Fibroblast of lung (primary cell): Measurements from ENCODE around the gene DDX10. TPM values are rescaled to one million over a fixed set of nuclear protein-coding genes. Genes with fewer than 3 reads are reported as not detected.

Experiments
- DNase-seq, 2 donors: peaks; one replicate each; pipeline versions ENCODE4 v3.0.0 to v3.0.0-alpha.2; 2010; ENCODE audit warnings: low read depth in 2 of 2
- H2AFZ ChIP-seq: 2 replicates; pipeline ENCODE4 v1.5.1; 2012; ENCODE audit warnings: low read length, control low read depth, inconsistent platforms
- H3K27ac ChIP-seq: 2 replicates; pipeline ENCODE4 v1.5.1; 2011; ENCODE audit warnings: low read length, control low read depth; ENCODE audit not compliant: insufficient read depth
- H3K27me3 ChIP-seq: 2 replicates; pipeline ENCODE4 v1.5.1; 2011; ENCODE audit warnings: mild to moderate bottlenecking, low read length; ENCODE audit not compliant: control insufficient read depth, insufficient read depth
- H3K36me3 ChIP-seq: 2 replicates; pipeline ENCODE4 v1.5.1; 2011; ENCODE audit warnings: low read length; ENCODE audit not compliant: control insufficient read depth, insufficient read depth
- H3K4me1 ChIP-seq: 2 replicates; pipeline ENCODE4 v1.5.1; 2011; ENCODE audit warnings: low read length; ENCODE audit not compliant: control insufficient read depth, insufficient read depth; ENCODE audit errors: extremely low read depth
- H3K4me2 ChIP-seq: 2 replicates; pipeline ENCODE4 v1.5.1; 2011; ENCODE audit warnings: low read length, control low read depth; ENCODE audit not compliant: insufficient read depth; ENCODE audit errors: extremely low read depth
- H3K4me3 ChIP-seq, 4 experiments: fragments of 200-600 bp in 1 of 4; sonication (generic) in 1 of 4; replicated peaks in 1 of 4; 2 replicates each; pipeline ENCODE4 v1.5.1; 2011 to 2016; ENCODE audit warnings: low read length in 4 of 4, low read depth in 3 of 4, mild to moderate bottlenecking in 3 of 4, control low read depth in 2 of 4, inconsistent platforms in 1 of 4, mixed read lengths in 1 of 4; ENCODE audit not compliant: insufficient read depth in 1 of 4; ENCODE audit errors: control extremely low read depth in 1 of 4
- H3K79me2 ChIP-seq: 2 replicates; pipeline ENCODE4 v1.5.1; 2012; ENCODE audit warnings: mild to moderate bottlenecking, low read length, inconsistent platforms; ENCODE audit not compliant: control insufficient read depth, insufficient read depth
- H3K9ac ChIP-seq: 2 replicates; pipeline ENCODE4 v1.5.1; 2011; ENCODE audit warnings: mild to moderate bottlenecking, low read length, control low read depth; ENCODE audit not compliant: insufficient read depth
- H3K9me3 ChIP-seq: 2 replicates; pipeline ENCODE4 v1.5.1; 2012; ENCODE audit warnings: low read depth, low read length; ENCODE audit not compliant: control insufficient read depth, insufficient read depth
- H4K20me1 ChIP-seq: 2 replicates; pipeline ENCODE4 v1.5.1; 2011; ENCODE audit warnings: low read length; ENCODE audit not compliant: control insufficient read depth, insufficient read depth; ENCODE audit errors: extremely low read depth
- CTCF ChIP-seq, 2 donors: IDR thresholded peaks in 1 of 2; conservative IDR thresholded peaks in 1 of 2; 1 replicate in 1 of 2; 2 replicates in 1 of 2; pipeline ENCODE4 v1.5.1; 2011 to 2012; ENCODE audit warnings: low read length in 2 of 2, control low read depth in 1 of 2, inconsistent platforms in 1 of 2, low read depth in 1 of 2, mild to moderate bottlenecking in 1 of 2
- EZH2 ChIP-seq: IDR thresholded peaks from 2 replicates; pipeline ENCODE4 v1.5.1; 2012; ENCODE audit warnings: low read length, control low read depth, mild to moderate bottlenecking; ENCODE audit errors: missing control alignments
- polyA plus RNA-seq, 2 donors: library from polyadenylated mRNA; depleted of rRNA in 1 of 2; stranded (reverse) in 1 of 2; unstranded in 1 of 2; fragments of >200 nt; gene quantifications; 2 replicates each; pipeline ENCODE4 v1.2.1, GENCODE V29; 2011 to 2012; ENCODE audit warnings: missing spikeins in 1 of 2
- total RNA-seq: library from RNA; depleted of rRNA; stranded (reverse); fragments of >200 nt; gene quantifications from 2 replicates; pipeline ENCODE4 v1.2.1, GENCODE V29; 2014

DDX10 gene
- total and polyA plus RNA-seq, 2 donors (not counting 1 experiment from before 2014, with no cell fraction given): 18.5 to 20.7 TPM

GRCh38 chr11:108975641-108976071 lies 310.8 kb downstream of the DDX10 start:
- TF ChIP-seq CTCF (conservative IDR thresholded peaks at IDR 0.05 in 1 of 2, IDR thresholded peaks at IDR 0.05 in 1 of 2; ENCODE audit: low read depth in 1 of 2, low read length in 2 of 2) (no peak), EZH2 (no peak)
- Histone ChIP-seq H3K4me3 (no peak overlapping the region), H4K20me1 (no peaks in the 10 kb centered on the region)

DNA sequence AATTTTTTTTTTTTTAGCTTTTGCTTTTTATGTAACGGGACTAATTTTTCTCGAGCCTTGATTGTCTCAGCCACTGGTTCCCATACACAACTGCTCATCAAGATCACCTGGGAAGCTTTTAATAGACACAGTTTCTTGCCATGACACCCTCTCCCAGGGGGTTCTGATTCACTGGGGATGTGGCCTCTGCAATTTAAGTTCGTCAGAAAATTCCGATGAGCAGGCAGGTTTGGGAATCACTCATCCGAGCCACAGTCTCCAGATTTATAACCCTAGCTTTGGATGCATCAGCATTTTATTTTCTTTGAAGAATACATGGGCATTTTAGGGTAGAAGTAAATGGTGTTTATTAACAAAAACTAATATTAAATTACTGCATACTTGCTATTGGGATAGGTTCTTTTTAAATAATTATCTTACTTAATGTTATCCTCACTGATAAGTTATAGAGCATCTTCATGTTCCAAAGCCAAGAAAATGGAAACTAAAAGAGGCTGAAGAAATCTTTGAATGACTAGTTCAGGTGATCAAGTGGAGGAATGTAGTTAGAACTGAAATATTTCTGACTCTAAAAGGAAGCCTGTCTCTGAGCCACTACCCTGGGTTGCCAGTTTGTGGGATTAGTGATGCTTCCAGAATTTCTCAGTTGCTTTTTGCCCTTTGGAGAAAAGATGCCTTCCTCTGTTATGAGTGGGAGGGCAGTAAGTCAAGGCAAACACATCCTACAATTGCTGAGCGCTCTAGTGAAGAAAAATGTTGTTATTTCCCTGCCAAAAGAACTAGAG lies 319.0 kb downstream of the DDX10 start:
- Histone ChIP-seq H3K27ac (no peak overlapping the region), H3K4me1 (peaks cover 7% of the 10 kb centered on the region), H3K9me3 (no peaks in the 10 kb centered on the region), H3K4me3 (no peak overlapping the region), H3K36me3 (no peaks in the 10 kb centered on the region), H3K9ac (no peak overlapping the region), H3K27me3 (no peaks in the 10 kb centered on the region), H4K20me1 (no peaks in the 10 kb centered on the region), H3K4me2 (no peak overlapping the region), H3K79me2 (no peaks in the 10 kb centered on the region), H2AFZ (no peak overlapping the region)
- peak in 1 of 2 donors; percentile 58 for DNase-seq
- no peak for TF ChIP-seq CTCF (conservative IDR thresholded peaks at IDR 0.05 in 1 of 2, IDR thresholded peaks at IDR 0.05 in 1 of 2; ENCODE audit: low read depth in 1 of 2, low read length in 2 of 2)
- no peak for TF ChIP-seq EZH2

More at GRCh38 chr11:108975641-108976071, 310.8 kb downstream of the DDX10 start:
- DNase-seq: no peak
- Histone ChIP-seq H3K9ac (no peak overlapping the region), H2AFZ (no peak overlapping the region), H3K4me2 (no peak overlapping the region), H3K36me3 (no peaks in the 10 kb centered on the region), H3K4me1 (peaks cover 6% of the 10 kb centered on the region), H3K27ac (no peak overlapping the region), H3K9me3 (no peaks in the 10 kb centered on the region), H3K27me3 (no peaks in the 10 kb centered on the region), H3K79me2 (no peaks in the 10 kb centered on the region)

DNA sequence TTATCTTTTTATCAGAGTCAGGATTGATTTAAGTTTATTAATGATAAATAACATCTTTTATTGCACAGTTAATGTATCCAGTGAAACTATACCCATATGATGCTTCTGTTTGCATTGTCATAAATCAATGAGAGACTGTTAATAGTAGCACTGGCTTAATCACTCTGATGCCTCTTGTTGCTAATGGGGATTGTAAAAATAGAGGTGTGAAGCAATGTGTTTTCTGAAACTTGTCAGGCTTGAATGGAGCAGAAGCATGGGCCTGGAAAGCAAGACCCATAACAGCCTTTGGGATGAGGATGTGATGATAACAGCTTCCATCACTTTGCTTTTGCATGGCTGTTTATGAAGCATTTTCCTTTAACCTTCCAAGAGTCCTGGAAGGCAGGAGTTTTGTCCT lies 319.7 kb downstream of the DDX10 start:
- Histone ChIP-seq H3K27me3 (no peaks in the 10 kb centered on the region), H4K20me1 (no peaks in the 10 kb centered on the region), H3K79me2 (no peaks in the 10 kb centered on the region), H3K9me3 (no peaks in the 10 kb centered on the region), H3K4me2 (no peak overlapping the region), H3K4me1 (peaks cover 7% of the 10 kb centered on the region), H3K27ac (no peak overlapping the region), H3K4me3 (no peak overlapping the region), H2AFZ (no peak overlapping the region), H3K9ac (no peak overlapping the region), H3K36me3 (no peaks in the 10 kb centered on the region)
- TF ChIP-seq EZH2: no peak
- TF ChIP-seq CTCF (conservative IDR thresholded peaks at IDR 0.05 in 1 of 2, IDR thresholded peaks at IDR 0.05 in 1 of 2; ENCODE audit: low read depth in 1 of 2, low read length in 2 of 2): no peak
- DNase-seq: no peak
